GM12892 (cell line): Measurements from ENCODE around the gene CTPS1.

Experiments used
- POLR2A ChIP-seq: IDR thresholded peaks from 2 replicates; pipeline ENCODE4 v1.6.1; 2011; ENCODE audit warnings: low read depth, low read length, control low read depth
- POLR2AphosphoS5 ChIP-seq: IDR thresholded peaks from 2 replicates; pipeline ENCODE4 v1.6.1; 2011; ENCODE audit warnings: low read depth, low read length, control low read depth
- TAF1 ChIP-seq: IDR thresholded peaks from 2 replicates; pipeline ENCODE4 v1.6.1; 2011; ENCODE audit warnings: low read depth, mild to moderate bottlenecking, control low read depth, low read length, borderline replicate concordance

- TF ChIP-seq TAF1: no peak
- no peak for TF ChIP-seq POLR2A
- TF ChIP-seq POLR2AphosphoS5: no peak
Measured at GRCh38 chr1:40983286-40983685, 3.8 kb downstream of the CTPS1 start.
